HG03060 (cell line): ENCODE data around the gene NTRK1.

Experiments
- ATAC-seq: cut with Tn5 transposase; IDR thresholded peaks from one replicate; pipeline ENCODE4 v1.9.1; 2021; ENCODE audit warnings: low read depth, moderate number of reproducible peaks; ENCODE audit not compliant: unreplicated experiment

The NTRK1 gene

GRCh38 chr1:156877433-156878170, 16.9 kb downstream of the NTRK1 start:
- no peak for ATAC-seq

DNA sequence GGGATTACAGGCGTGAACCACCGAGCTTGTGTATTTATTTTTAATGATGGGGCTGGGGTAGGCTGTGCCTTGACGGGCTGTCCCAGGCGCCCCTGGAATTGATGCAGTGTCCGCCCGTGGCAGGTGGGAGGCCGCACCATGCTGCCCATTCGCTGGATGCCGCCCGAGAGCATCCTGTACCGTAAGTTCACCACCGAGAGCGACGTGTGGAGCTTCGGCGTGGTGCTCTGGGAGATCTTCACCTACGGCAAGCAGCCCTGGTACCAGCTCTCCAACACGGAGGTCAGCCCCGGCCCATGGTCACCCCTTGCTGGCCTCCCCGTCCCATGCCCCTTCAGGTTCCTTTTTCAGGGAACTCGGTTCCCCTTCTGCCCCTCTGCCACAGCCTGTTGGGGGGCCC, 19.2 kb downstream of the NTRK1 start:
- no peak for ATAC-seq

DNA sequence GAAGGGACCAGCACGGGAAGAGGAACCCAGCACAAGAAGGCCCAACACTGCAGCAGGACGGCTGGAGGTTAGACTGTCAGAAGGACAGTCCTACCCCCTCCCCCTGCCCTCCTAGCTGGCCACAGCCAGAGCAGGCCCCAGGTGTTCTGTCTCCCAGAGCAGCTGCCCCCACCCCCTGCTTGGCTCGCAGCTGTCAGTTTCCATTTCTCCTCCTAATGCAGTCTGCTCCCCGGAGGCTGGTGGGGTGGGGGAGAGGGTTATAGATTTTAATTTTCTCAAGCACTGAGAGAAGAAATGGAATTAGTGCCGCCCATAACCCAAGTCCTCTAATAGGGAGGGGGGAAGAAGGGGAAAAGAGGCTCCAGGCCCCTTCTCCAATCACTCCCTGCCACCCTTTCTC, 19.8 kb downstream of the NTRK1 start:
- no peak for ATAC-seq

- no peak for ATAC-seq
These were observed 20.4 kb downstream of the NTRK1 start for GRCh38 chr1:156881101-156881500.

GRCh38 chr1:156881663-156882062, 21.0 kb downstream of the NTRK1 start:
- no peak for ATAC-seq

DNA sequence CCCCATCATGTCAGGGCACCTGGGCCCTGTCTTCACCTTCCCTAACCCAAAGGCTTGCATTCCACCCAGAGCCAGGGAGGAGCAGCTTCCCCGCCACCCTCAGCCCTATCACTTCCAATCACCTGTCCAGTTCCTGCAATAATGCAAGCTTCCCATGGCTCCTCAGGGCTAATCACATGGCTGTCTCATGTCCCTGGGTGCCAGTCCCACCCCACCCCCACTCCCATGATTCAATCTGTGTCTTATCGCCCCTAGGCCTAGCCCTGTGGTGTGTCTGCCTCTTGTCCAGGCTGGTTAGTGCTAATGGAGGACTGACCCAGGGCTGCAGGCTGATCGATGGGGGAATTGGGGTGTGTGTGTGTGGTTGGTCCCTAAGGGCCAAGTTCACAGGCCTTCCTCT, 21.9 kb downstream of the NTRK1 start:
- no peak for ATAC-seq

DNA sequence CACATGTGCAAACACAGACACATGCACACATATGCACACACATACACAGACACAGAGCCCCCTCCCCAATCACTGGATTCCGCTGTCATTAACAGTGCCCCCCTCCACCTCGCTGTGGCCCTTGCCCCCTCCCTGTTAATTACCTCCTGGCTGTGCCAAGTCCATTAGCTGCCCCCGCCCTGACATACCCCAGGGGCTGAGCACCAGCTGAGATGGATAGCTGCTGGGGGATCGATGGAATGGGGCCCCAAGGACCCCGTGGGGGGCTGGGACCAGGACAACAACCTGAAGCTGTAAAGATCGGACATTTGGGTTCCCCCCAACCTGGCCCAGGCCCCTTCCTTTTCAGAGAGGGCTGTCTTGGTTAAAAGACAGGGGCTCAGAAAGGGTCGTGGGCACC, 23.3 kb downstream of the NTRK1 start:
- no peak for ATAC-seq

- no peak for ATAC-seq
These were observed 24.0 kb downstream of the NTRK1 start for GRCh38 chr1:156884560-156885184.

- no peak for ATAC-seq
These were observed 24.6 kb downstream of the NTRK1 start for GRCh38 chr1:156885314-156885713.

GRCh38 chr1:156885880-156886355, 25.3 kb downstream of the NTRK1 start:
- no peak for ATAC-seq

DNA sequence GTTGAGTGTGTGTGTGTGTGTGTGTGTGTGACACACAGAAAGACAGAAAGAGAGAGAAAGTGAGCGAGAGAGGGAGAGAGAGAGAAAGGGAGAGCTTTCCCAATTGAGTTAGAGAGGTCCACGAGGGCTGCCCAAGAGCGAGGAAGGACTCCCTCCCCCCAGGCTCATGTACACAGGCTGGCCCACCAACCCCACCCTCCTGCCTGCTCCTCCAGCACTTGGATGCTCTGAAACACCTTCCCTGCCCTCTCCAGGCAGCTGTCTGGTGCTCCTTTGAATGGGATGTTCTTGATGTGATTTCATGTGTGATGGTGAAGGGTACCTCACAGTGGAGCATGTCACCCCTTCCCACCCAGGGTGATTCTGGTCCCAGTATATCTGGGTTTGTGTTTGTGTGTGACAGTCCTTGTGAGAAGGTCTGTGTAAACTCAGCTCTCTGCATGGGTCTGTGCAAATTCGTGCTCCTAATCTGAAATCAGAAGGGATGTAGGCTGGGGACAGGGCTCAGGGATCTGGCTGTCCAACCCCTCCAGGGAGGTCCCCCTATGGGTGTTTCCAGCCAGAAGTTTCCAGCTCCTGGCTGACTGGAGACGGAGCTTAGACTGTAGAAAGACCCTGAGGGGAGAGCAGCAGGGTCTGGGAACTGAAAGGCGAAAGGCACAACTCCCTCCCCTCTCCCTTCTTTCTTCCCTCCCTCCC, 26.1 kb downstream of the NTRK1 start:
- ATAC-seq = no peak

- ATAC-seq = no peak
These were observed 26.7 kb downstream of the NTRK1 start for GRCh38 chr1:156887317-156887716.

DNA sequence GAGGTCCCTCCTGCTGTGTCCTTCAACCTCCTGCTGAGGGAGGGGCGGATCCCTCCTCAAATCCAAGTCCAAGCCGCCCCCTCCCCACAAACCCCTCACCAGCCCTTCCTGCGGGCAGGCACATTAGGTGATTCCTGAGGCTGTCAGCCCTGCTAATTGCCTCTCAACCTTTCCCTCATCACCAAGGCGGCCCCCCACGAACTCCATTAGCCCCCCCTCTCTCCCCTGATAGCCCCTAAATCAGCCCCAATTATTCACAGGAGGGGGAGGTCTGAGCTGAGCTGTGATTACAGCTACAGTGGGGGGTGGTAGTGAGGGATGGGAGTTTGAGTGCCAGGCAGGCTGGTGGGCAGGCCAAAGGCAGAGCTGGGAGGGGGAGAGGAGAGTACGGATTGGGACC, 27.1 kb downstream of the NTRK1 start:
- no peak for ATAC-seq

DNA sequence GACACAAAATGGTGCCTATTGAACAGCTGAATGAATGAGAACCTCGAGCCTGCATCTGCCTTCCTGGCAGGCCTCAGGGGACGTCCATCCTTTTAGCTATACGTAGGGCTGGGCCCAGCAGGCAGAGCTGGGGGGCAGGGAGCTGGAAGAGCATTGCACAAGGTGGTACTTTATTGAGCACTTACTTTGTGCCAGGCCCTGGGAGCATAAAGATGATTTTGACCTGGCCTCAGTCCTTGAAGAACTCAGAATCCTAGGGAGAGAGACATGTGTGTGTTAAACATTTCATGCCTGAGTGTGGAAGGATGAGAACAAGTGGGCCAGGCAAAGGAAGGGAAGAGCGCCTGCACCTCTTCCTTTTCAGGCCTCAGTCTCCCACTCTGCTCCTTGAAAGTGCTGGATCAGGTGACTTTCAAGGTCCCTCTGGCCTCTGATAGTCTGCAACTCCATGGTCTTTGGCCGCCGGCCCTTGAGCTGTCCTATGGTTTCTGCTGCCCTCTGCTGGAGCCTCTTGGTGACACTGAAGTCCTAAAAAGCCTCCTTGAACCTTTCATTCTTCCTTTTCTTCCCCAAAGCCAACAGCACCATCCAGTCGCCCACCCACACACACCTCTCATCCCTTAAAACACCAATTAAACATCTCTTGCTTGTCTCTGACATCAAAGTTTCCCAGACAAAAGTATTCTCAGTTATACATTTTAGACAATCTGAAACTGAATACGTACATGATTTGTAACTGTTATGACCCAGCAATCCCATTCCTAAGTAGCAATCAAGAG, 29.3 kb downstream of the NTRK1 start:
- ATAC-seq = no peak

DNA sequence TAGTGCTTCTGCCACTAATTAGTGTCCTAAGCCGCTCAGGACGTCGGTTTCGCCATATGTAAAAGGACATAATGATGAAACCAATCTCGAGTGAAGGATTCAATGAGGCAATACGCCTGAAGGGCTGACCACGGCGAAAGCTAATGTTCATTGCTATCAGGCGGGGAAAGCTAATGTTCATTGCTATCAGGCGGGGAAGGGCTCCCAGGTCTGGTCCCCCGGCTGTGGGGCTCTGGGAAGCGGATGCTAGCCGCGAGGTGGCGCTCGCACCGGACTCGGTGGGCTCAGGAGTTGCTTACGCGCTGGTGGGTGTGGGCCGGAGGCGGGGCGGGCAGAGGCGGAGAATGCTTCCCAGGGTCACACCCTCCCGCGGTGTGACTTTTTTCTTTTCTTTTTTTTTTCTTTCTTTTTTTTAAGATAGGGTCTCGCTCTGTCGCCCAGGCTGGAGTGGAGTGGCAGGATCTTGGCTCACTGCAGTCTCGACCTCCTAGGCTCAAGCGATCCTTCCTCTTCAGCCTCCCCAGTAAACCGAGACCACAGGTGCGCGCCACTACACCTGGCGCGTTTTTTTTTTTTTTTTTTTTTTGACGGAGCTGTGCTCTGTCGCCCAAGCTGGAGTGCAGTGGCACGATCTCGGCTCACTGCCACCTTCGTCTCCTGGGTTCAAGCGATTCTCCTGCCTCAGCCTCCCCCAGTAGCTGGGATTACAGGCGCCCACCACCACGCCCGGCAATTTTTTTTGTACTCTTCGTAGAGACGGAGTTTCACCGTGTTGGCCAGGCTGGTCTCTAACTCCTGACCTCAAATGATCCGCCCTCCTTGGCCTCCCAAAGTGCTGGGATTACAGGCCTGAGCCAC, 31.8 kb downstream of the NTRK1 start:
- ATAC-seq = peak; percentile 65

GRCh38 chr1:156893048-156893953, 32.6 kb downstream of the NTRK1 start, which contains the start of gene PEAR1:
Gene PEAR1 (plus strand): TSS chr1:156893718. CDS start chr1:156903927, 10,209 bp downstream.
- ATAC-seq = no peak

GRCh38 chr1:156894001-156894400, 33.3 kb downstream of the NTRK1 start:
- no peak for ATAC-seq

DNA sequence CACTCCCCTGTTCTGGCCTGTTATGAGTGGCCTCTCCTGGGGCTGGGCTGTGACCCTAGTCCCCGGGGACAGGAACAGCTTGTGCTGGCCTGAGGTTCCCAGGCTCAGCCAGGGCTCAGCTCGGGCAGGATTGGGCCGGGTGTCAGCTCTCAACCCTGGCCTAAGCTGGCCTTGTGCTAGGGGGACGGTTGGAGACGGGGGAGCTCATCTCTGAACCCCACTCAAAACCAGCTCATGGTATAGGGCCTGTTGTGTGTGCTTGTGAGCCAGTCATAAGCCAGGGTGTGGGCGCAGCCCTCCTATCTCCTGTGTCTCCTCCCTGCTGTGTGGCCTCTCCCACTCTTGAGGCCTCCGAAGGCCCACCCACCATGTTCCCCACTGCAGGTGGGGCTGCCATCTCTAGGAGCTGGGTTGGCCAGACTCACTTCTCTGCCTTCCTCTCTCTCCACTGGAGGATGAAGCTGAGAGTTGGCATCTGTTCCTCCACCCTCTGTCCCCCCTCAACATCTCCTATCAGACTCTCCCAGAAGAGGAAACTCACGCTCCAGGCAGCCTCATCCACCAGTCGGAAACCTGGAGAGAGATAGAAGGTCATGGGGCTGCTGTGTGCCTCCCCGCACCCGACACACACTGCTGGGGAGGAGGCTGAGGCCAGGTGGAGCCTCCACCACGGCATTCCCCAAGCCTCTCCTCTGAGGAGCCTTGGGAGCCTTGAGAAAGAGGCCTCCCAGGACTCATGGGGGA, 34.2 kb downstream of the NTRK1 start:
- ATAC-seq = no peak
